AG10803 (cell line): ENCODE results near the gene CARD11.
A peak's percentile ranks its signal among the peaks of the same experiment; 100 is the strongest.

Source experiments
- DNase-seq: peaks from one replicate; pipeline ENCODE4 v3.0.0; 2010; ENCODE audit warnings: low read depth
- H3K4me3 ChIP-seq: 2 replicates; pipeline ENCODE4 v1.5.1; 2011; ENCODE audit warnings: mild to moderate bottlenecking, low read length, control low read depth
- CTCF ChIP-seq: conservative IDR thresholded peaks from 2 replicates; pipeline ENCODE4 v1.5.1; 2011; ENCODE audit warnings: mild to moderate bottlenecking, low read length, control low read depth, inconsistent platforms

Gene CARD11

GRCh38 chr7:2938514-2939192, 105.0 kb downstream of the CARD11 start:
- no peak for DNase-seq
- no peak overlapping the region for H3K4me3 ChIP-seq
- no peak for TF ChIP-seq CTCF

- no peak overlapping the region for H3K4me3 ChIP-seq
- TF ChIP-seq CTCF: no peak
- no peak for DNase-seq
Measured at GRCh38 chr7:2937701-2938513, 105.8 kb downstream of the CARD11 start.

- TF ChIP-seq CTCF: no peak
- DNase-seq: no peak
- H3K4me3 ChIP-seq: no peak overlapping the region
Measured at GRCh38 chr7:2936891-2937580, 106.6 kb downstream of the CARD11 start.

GRCh38 chr7:2936301-2936700, 107.4 kb downstream of the CARD11 start:
- no peak for DNase-seq
- no peak overlapping the region for H3K4me3 ChIP-seq
- no peak for TF ChIP-seq CTCF

GRCh38 chr7:2934984-2935740, 108.5 kb downstream of the CARD11 start:
- TF ChIP-seq CTCF: no peak
- no peak overlapping the region for H3K4me3 ChIP-seq
- no peak for DNase-seq

- peak; percentile 41 for DNase-seq
- no peak overlapping the region for H3K4me3 ChIP-seq
- no peak for TF ChIP-seq CTCF
Measured at GRCh38 chr7:2934211-2934731, 109.4 kb downstream of the CARD11 start.
